Diencephalon (tissue), 1 donor: ENCODE measurements around the gene SHKBP1. TPM values are rescaled to one million over a fixed set of nuclear protein-coding genes. Genes with fewer than 3 reads are reported as not detected.

Source experiments
- total RNA-seq: library from RNA; depleted of rRNA; stranded (reverse); fragments of >200 nt; gene quantifications from one replicate; pipeline ENCODE4 v1.2.3, GENCODE V29; 2014

Gene SHKBP1, protein sequence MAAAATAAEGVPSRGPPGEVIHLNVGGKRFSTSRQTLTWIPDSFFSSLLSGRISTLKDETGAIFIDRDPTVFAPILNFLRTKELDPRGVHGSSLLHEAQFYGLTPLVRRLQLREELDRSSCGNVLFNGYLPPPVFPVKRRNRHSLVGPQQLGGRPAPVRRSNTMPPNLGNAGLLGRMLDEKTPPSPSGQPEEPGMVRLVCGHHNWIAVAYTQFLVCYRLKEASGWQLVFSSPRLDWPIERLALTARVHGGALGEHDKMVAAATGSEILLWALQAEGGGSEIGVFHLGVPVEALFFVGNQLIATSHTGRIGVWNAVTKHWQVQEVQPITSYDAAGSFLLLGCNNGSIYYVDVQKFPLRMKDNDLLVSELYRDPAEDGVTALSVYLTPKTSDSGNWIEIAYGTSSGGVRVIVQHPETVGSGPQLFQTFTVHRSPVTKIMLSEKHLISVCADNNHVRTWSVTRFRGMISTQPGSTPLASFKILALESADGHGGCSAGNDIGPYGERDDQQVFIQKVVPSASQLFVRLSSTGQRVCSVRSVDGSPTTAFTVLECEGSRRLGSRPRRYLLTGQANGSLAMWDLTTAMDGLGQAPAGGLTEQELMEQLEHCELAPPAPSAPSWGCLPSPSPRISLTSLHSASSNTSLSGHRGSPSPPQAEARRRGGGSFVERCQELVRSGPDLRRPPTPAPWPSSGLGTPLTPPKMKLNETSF
- 4.6 TPM for total RNA-seq

DNA sequence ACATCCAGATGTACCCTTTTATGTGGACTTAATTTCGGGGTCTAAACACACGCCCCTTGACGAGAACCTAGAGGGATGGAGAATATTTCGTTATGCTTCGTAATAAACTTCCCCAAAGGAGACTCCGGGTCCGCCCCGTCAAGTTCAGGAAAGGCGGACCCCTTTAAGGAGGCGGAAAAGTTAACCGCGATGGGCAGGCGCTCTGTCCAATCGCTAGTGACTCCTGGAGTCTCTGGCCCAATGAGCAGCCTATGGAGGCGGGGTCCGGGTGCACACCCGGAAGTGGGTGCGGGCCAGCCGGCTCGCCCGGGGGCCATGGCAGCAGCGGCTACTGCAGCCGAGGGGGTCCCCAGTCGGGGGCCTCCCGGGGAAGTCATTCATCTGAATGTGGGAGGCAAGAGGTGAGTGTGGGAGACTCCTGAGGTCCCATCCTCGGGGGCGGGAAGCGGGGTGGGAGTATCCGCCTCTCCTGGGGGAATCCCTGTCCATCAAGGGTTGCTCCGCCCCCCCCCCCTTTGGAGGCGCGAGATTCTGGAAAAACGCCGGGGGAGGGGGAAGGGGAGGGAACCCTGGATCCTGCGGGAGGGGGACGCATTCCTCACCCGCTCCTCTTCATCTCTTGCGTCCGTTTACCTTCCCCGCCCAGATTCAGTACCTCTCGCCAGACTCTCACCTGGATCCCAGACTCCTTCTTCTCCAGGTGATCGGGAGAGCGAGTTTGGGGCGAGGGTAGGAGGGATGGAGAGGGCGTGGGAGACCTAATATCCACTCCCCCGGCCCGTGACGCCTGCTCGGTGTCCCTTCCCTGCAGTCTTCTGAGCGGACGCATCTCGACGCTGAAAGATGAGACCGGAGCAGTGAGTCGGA lies at the start of gene SHKBP1:
Gene SHKBP1 (plus strand): TSS at position 289 of the 867 bp plus-strand sequence. CDS start 27 bp downstream, at position 316.

DNA sequence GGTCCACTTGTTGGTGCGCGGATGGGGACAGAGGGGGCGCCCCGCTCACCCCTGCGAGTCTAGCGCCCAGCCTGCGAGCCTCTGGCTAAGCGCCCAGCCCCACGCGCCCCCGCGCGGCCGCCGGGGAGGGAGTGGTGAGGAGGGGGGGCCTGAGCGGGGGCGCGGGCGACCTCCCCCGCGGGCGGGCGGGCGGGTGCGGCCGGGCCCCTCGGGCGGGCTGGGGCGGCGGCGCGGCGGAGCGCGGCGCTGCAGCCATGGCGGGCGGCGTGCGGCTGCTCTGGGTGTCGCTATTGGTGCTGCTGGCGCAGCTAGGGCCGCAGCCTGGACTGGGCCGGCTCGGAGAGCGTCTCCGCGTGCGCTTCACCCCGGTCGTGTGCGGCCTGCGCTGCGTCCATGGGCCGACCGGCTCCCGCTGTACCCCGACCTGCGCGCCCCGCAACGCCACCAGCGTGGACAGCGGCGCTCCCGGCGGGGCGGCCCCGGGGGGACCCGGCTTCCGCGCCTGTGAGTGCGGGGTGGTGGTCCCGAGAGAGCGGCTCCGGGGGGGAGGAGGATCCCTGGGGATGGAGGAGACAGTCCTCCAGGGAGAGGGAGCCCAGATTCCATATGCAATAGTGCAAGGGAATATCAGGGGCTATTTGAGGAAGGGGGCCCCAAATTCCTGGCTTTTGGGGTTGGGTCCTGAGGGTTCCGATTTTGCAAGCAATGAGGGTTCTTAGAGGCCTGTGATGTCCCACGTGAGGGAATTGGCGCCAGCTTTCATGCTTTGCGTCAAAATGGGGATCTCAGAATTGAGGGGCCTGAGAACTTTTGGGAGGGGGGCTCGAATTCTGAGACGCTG lies 24.7 kb downstream of the SHKBP1 start, which contains the start of gene LTBP4:
Gene LTBP4 (plus strand): TSS at position 236 of the 841 bp plus-strand sequence. CDS start 19 bp downstream, at position 255.

Other genes with a start within 250 kb of the SHKBP1 start
- gene C19orf47, start 228.5 kb upstream of the SHKBP1 start, total RNA-seq, result 18.0 TPM
- gene PLD3, start 228.2 kb upstream of the SHKBP1 start, total RNA-seq, result 272 TPM
- gene HIPK4, start 186.7 kb upstream of the SHKBP1 start, total RNA-seq, result not detected
- 2.5 TPM for gene PRX, start 163.5 kb upstream of the SHKBP1 start, total RNA-seq
- gene SERTAD1, start 150.9 kb upstream of the SHKBP1 start, total RNA-seq, result 3.5 TPM
- 9.5 TPM for gene SERTAD3, start 132.5 kb upstream of the SHKBP1 start, total RNA-seq
- gene BLVRB, start 111.1 kb upstream of the SHKBP1 start, total RNA-seq, result 21.7 TPM
- 39.7 TPM for gene SPTBN4, start 109.9 kb upstream of the SHKBP1 start, total RNA-seq
- gene LTBP4, start 24.5 kb downstream of the SHKBP1 start, total RNA-seq, result 35.3 TPM
- 23.8 TPM for gene NUMBL, start 113.8 kb downstream of the SHKBP1 start, total RNA-seq
- gene COQ8B, start 140.0 kb downstream of the SHKBP1 start, total RNA-seq, result 29.8 TPM
- gene ITPKC, start 140.2 kb downstream of the SHKBP1 start, total RNA-seq, result 8.3 TPM
- gene ACTMAP, start 173.6 kb downstream of the SHKBP1 start, total RNA-seq, result 0.46 TPM
- gene SNRPA, start 174.3 kb downstream of the SHKBP1 start, total RNA-seq, result 29.3 TPM
- gene MIA, start 198.6 kb downstream of the SHKBP1 start, total RNA-seq, result 1.6 TPM
- gene RAB4B, start 201.4 kb downstream of the SHKBP1 start, total RNA-seq, result 8.3 TPM
- gene EGLN2, start 222.3 kb downstream of the SHKBP1 start, total RNA-seq, result 57.0 TPM